A673 (cell line): Measurements from ENCODE around the gene FAM98B.

Source experiments
- CTCF ChIP-seq: fragments of 300-800, 200-600 bp; sonication (generic); conservative IDR thresholded peaks from 2 replicates; pipeline ENCODE4 v1.5.1; 2017; ENCODE audit warnings: low read depth, mild to moderate bottlenecking, antibody characterized with exemption, low read length, moderate library complexity, mixed read lengths
- EZH2 ChIP-seq: fragments of 200-600 bp; sonication (generic); IDR thresholded peaks from 2 replicates; pipeline ENCODE4 v1.6.1; 2017; ENCODE audit warnings: borderline replicate concordance, low read depth, mild to moderate bottlenecking, mixed read lengths, antibody characterized with exemption, low read length; ENCODE audit not compliant: poor library complexity, severe bottlenecking

- TF ChIP-seq CTCF = no peak
- no peak for TF ChIP-seq EZH2
Observed at GRCh38 chr15:38421069-38421690, 32.7 kb upstream of the FAM98B start.
